GM19023 (cell line): ENCODE results near the gene PEF1.

Source experiments
- ATAC-seq: cut with Tn5 transposase; IDR thresholded peaks from one replicate; pipeline ENCODE4 v1.9.1; 2021; ENCODE audit warnings: mild to moderate bottlenecking, moderate library complexity; ENCODE audit not compliant: unreplicated experiment

PEF1 gene

GRCh38 chr1:31586376-31587327 is 58.0 kb downstream of the PEF1 start:
- ATAC-seq: no peak

DNA sequence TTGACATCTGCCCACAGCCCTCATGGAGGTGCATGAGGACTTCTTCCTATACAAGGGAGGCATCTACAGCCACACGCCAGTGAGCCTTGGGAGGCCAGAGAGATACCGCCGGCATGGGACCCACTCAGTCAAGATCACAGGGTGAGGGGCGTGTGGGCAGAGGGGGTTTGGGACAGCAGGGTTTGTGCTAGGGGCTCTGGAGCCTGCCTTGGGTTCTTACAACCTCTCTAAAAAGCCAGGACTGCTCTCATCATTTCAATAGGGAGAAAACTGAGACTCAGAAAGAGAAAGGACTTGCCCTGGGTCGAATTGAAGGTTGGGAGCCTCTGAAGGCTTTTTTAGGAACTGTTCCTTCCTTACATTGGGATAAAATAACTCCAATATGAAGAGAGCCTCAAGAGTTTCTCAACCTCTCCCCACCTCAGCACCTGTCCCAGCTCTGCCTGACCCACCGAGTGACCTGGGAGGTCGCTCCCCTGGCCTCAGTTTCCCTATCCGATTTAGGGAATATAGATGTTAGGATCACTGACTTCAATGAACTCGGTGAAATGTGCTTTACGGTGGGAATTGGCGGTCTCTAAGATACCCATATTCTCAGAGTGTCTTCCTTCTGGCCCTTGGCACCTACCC is 58.8 kb downstream of the PEF1 start:
- no peak for ATAC-seq

DNA sequence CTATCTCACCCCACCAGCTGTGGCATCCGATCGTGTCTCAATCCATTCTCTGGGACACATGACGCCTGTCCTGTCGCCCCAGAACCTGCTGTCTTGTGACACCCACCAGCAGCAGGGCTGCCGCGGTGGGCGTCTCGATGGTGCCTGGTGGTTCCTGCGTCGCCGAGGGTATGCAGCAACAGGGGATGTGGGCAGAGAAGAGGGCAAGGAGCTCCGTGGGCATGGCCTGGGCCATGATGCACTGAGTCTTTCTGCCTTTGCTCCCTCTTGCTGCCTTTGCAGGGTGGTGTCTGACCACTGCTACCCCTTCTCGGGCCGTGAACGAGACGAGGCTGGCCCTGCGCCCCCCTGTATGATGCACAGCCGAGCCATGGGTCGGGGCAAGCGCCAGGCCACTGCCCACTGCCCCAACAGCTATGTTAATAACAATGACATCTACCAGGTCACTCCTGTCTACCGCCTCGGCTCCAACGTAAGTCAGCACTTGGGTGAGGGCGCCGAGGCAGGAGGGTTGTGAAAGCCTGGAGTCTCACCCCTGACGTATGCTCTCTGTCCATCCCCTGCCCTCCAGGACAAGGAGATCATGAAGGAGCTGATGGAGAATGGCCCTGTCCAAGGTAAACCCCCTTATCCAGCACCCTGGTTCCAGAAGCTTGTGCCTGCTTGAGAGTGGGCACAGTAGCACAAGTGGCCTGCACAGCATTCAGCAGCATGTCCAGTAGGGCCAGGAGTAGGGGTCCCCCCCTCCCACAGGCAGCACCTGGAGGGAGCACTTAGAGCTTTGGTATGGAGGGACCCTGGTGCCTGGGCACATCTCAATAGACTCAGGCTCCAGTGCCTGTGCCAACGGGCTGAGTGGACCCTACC is 59.6 kb downstream of the PEF1 start:
- no peak for ATAC-seq

DNA sequence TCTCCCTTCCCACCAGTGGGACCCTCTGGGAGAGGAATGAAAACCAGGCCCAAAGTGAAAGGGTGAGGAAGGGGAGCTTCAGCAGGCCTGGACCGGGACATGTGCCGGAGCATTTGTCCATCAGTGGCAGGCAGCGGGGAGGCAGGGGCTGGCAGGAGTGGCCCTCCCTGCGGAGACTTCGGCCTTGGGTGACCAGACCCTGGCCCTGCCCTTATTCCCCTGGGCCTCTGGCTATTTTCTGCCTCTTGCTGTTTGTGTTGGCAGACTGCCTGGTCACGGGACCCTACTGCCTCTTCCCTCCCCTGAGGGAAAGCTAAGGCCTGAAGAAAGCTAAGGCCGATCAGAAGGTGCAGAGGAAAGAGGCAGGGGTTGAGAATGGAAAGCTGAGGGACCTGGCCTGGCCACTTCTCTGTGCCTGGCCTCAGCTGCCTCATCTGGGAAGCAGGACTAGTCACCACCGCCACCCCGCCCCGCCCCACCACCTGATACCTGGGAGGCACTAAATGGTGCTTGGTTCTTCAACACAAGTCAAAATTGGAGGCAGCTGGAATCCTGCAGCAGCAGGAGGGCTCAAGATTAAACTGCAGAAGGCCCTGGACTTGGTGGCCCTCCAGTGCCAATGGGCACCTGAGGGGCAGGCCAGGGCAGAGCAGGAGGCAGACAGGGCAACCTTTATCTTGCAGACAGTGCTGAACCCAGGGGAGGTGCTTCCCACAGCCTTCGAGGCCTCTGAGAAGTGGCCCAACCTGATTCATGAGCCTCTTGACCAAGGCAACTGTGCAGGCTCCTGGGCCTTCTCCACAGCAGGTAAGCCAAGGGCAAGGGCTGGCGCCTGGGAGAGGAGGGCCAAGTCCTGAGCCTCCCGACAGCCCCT is 60.4 kb downstream of the PEF1 start:
- no peak for ATAC-seq

DNA sequence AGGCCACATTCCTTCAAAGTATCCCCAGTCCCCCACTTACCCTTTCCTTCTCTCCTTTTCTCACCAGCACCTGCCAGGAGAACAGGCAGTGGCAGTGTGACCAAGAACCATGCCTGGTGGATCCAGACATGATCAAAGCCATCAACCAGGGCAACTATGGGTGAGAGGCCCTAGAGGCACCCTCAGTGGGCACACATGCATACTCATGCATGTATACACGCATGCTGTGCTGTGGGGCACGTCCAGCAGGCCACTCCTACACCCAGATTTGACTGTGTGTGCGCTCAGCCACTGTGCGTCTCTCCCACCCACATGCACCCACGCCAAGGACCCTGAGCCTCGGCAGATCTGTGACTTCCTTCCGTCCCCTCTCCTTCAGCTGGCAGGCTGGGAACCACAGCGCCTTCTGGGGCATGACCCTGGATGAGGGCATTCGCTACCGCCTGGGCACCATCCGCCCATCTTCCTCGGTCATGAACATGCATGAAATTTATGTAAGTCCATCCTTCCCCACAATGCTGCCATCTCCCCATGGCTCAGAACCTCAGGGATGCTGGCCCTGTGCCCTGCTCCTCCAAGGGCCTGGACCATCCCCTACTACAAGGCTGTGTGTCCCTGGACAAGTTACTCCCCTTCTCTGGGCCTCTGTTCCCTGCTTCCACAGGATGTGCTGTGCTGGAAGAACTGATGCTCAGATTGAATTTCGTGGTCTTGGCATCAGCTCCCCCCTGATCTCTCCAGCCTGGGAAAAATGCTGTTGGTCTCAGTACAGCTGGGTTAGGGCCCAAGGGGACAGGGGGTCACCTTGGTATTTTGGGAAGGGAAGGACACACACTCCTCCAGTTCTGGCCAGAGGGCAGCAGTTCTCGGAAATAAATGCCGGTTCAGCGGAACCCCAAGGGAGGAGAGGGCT is 61.3 kb downstream of the PEF1 start:
- ATAC-seq: no peak

DNA sequence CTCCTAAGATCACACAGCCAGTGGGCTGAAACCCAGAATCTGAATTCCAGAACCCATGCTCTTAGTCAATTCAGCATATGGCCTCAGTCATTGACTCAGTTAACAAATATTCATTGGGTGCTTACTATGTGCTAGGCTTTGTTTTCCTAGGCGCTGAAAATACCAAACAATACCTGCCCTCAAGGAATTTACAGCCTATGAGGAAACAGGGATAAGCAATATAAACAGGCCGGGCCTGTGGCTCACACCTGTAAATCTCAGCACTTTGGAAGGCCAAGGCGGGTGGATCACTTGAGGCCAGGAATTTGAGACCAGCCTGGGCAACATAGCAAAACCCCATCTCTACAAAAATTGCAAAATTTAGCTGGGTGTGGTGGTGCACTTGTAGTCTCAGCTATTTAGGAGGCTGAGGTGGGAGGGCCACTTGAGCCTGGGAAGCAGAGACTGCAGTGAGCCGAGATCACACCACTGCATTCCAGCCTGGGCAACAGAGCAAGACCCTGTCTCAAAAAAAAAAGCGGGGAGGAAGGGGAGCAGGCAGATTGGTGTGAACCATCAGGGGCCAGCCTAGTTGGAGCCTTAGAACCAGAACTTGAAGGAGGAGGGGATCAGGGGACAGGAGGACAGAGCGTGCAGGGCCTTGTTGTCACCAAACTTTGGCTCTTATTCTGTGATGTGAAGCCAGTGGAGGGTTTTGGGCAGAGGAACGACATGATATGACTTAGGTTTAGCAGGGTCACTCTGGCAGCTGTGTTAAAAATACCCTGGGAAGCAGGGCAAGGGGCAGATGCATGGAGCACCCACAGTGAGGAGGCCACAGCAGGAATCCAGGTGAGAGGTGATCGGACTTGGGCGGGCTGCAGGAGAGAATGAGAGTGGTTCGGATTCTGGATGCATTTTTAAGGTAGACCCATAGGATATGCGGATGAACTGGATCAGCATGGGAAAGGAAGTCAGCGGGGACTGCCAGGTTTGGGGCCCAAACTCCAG is 62.6 kb downstream of the PEF1 start:
- no peak for ATAC-seq

DNA sequence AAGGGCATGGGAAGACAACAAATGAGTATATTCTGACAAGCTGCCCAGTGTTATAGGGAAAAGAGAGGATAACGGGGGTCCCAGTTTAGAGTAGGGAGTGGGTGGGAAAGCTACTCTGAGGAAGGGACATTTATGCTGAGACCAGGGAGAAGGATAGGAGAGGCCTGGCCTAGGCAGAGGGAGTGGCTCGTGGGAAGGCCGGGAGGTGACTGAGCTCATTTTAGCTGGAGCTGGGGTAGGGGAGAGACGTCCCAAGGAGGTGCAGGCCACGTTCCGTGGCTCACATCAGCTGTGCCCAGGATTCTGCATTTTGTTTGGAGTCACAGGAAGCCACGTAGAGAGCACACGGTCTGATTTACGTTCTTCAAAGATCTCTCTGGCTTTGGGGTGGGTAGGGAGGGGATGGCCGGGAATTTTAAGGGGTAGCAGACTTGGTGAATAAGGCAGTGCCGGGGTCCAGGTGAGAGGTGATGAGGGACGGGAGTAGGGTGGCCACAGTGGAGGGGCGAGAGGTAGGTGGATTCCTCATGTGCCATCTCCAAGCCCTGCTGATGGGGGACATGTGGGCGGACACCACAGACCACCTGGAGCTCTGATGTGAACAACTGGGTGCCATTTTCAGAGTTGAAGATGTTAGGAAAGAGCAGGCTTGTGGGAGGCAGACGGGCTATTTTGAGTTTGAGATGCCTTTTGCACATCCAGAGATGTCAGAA is 63.6 kb downstream of the PEF1 start:
- no peak for ATAC-seq

GRCh38 chr1:31580513-31580870 is 64.2 kb downstream of the PEF1 start:
- ATAC-seq: no peak
